Right lobe of liver (tissue), 4 donors: ENCODE data around the gene NEURL4.

Experiments
- POLR2A ChIP-seq: fragments of 450-650 bp; IDR thresholded peaks from one replicate; pipeline ENCODE4 v1.6.1; 2017; ENCODE audit warnings: antibody characterized with exemption, mild to moderate bottlenecking
- TF ChIP-seq, protein P1 (sequence below), 4 donors: fragments of 200-600 bp in 3 of 4; fragments of 450-650 bp in 1 of 4; IDR thresholded peaks; one replicate each; pipeline versions ENCODE4 v1.5.1 to v1.8.0; 2016 to 2022; ENCODE audit warnings: antibody characterized with exemption in 4 of 4, mild to moderate bottlenecking in 2 of 4
- donor health status: DM: no; HTN: no; CAD: no.
- donor health status: DM: no; HTN: no; CAD: no.
- donor health status: DM: no; HTN: yes; CAD: no.

GRCh38 chr17:7332111-7332510, 3.0 kb upstream of the NEURL4 start:
- TF ChIP-seq, protein P1, sequence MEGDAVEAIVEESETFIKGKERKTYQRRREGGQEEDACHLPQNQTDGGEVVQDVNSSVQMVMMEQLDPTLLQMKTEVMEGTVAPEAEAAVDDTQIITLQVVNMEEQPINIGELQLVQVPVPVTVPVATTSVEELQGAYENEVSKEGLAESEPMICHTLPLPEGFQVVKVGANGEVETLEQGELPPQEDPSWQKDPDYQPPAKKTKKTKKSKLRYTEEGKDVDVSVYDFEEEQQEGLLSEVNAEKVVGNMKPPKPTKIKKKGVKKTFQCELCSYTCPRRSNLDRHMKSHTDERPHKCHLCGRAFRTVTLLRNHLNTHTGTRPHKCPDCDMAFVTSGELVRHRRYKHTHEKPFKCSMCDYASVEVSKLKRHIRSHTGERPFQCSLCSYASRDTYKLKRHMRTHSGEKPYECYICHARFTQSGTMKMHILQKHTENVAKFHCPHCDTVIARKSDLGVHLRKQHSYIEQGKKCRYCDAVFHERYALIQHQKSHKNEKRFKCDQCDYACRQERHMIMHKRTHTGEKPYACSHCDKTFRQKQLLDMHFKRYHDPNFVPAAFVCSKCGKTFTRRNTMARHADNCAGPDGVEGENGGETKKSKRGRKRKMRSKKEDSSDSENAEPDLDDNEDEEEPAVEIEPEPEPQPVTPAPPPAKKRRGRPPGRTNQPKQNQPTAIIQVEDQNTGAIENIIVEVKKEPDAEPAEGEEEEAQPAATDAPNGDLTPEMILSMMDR (IDR thresholded peaks at IDR 0.05) = no peak
- TF ChIP-seq POLR2A = no peak
